Epithelial cell of proximal tubule (primary cell): ENCODE results near the gene NMUR2. TPM values are rescaled to one million over a fixed set of nuclear protein-coding genes. Genes with fewer than 3 reads are reported as not detected.

Experiments used
- DNase-seq: peaks from one replicate; pipeline ENCODE4 v3.0.0-alpha.2; 2011; ENCODE audit warnings: low read depth
- H3K4me3 ChIP-seq: 2 replicates; pipeline ENCODE4 v1.5.1; 2011; ENCODE audit warnings: low read depth, mild to moderate bottlenecking, low read length
- CTCF ChIP-seq: conservative IDR thresholded peaks from 2 replicates; pipeline ENCODE4 v1.5.1; 2012; ENCODE audit warnings: low read depth, mild to moderate bottlenecking, low read length
- total RNA-seq: library from RNA; depleted of rRNA; stranded (reverse); fragments of >200 nt; gene quantifications from 2 replicates; pipeline ENCODE4 v1.2.3, GENCODE V29; 2015

NMUR2 gene
- total RNA-seq, 1 donor from 2014 or later = not detected

- DNase-seq = no peak
- no peak overlapping the region for H3K4me3 ChIP-seq
- TF ChIP-seq CTCF = no peak
These were observed 11.6 kb downstream of the NMUR2 start for GRCh38 chr5:152393441-152393840.

DNA sequence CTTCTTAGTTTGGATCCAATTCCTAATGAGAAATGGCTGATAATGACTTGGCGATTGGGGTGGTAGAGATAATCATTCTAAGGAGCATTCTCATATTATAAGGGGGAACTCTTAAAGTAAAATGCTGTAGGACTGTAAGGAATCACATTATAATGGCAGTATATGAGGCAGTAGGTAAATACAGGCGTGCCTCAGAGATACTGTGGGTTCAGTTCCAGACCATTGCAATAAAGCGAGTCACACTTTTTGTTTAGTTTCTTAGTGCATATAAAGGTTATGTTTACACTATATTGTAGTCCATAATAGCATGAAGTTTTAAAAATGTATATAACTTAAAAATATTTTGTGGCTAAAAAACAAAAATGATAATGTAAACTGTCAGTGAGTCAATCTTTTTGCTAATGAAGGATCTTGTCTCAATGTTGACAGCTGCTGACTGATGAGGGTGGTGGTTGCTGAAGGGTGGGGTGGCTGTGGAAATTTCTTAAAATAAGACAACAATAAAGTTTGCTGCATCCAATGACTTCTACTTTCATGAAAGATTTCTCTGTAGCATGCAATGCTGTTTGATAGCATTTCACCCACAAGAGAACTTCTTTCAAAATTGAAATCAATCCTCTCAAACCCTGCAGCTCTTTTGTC, 15.8 kb downstream of the NMUR2 start:
- no peak for TF ChIP-seq CTCF
- no peak overlapping the region for H3K4me3 ChIP-seq
- DNase-seq = no peak

GRCh38 chr5:152388610-152389009, 16.5 kb downstream of the NMUR2 start:
- no peak for TF ChIP-seq CTCF
- no peak for DNase-seq
- no peak overlapping the region for H3K4me3 ChIP-seq

- DNase-seq = no peak
- TF ChIP-seq CTCF = no peak
- no peak overlapping the region for H3K4me3 ChIP-seq
These were observed 24.5 kb downstream of the NMUR2 start for GRCh38 chr5:152380415-152381123.

GRCh38 chr5:152379331-152379730, 25.7 kb downstream of the NMUR2 start:
- no peak for TF ChIP-seq CTCF
- DNase-seq = no peak
- H3K4me3 ChIP-seq = no peak overlapping the region

GRCh38 chr5:152378730-152379129, 26.3 kb downstream of the NMUR2 start:
- no peak for TF ChIP-seq CTCF
- no peak overlapping the region for H3K4me3 ChIP-seq
- DNase-seq = no peak

GRCh38 chr5:152376886-152377285, 28.2 kb downstream of the NMUR2 start:
- DNase-seq = no peak
- no peak for TF ChIP-seq CTCF
- H3K4me3 ChIP-seq = no peak overlapping the region
